HuH-7 (cell line): ENCODE results near the gene SERPINA3.
A peak's percentile ranks its signal among the peaks of the same experiment; 100 is the strongest.
"Not testable (repeated sequence)": the region's sequence is repeated elsewhere in the genome, so short reads cannot be mapped to it uniquely, and the experiment has no call there.

Experiments
- DNase-seq: peaks from one replicate; pipeline ENCODE4 v3.0.0; 2011; ENCODE audit warnings: low spot score

Gene SERPINA3

GRCh38 chr14:94633121-94633520 is 20.9 kb downstream of the SERPINA3 start:
- no peak for DNase-seq

GRCh38 chr14:94635154-94635553 is 23.0 kb downstream of the SERPINA3 start:
- DNase-seq = no peak

- DNase-seq = peak; percentile 48
These were observed 24.7 kb downstream of the SERPINA3 start for GRCh38 chr14:94636744-94637412.

- not testable (repeated sequence) for DNase-seq
These were observed 25.6 kb downstream of the SERPINA3 start for GRCh38 chr14:94637814-94638213.

GRCh38 chr14:94638339-94638738 is 26.1 kb downstream of the SERPINA3 start:
- no peak for DNase-seq

- no peak for DNase-seq
These were observed 27.0 kb downstream of the SERPINA3 start for GRCh38 chr14:94638961-94639817.

- no peak for DNase-seq
These were observed 28.8 kb downstream of the SERPINA3 start for GRCh38 chr14:94640721-94641631.

GRCh38 chr14:94641632-94641955 is 29.4 kb downstream of the SERPINA3 start:
- DNase-seq = no peak

- DNase-seq = no peak
These were observed 31.3 kb downstream of the SERPINA3 start for GRCh38 chr14:94643316-94644101.

GRCh38 chr14:94644102-94644535 is 31.9 kb downstream of the SERPINA3 start:
- no peak for DNase-seq

- DNase-seq = no peak
These were observed 33.9 kb downstream of the SERPINA3 start for GRCh38 chr14:94646066-94646465.

- DNase-seq = no peak
These were observed 34.3 kb downstream of the SERPINA3 start for GRCh38 chr14:94646481-94646880.

- no peak for DNase-seq
These were observed 36.6 kb downstream of the SERPINA3 start for GRCh38 chr14:94648801-94649200.

- DNase-seq = no peak
These were observed 37.6 kb downstream of the SERPINA3 start for GRCh38 chr14:94649543-94650443.

- no peak for DNase-seq
These were observed 38.2 kb downstream of the SERPINA3 start for GRCh38 chr14:94650444-94650775.

- DNase-seq = no peak
These were observed 38.9 kb downstream of the SERPINA3 start for GRCh38 chr14:94650806-94651805.

- DNase-seq = no peak
These were observed 41.1 kb downstream of the SERPINA3 start for GRCh38 chr14:94653321-94653720.

- DNase-seq = no peak
These were observed 42.1 kb downstream of the SERPINA3 start for GRCh38 chr14:94654071-94654861.
